RWPE1 (cell line): ENCODE measurements around the gene ARIH2.

Experiments
- CTCF ChIA-PET: fragments of 350-600 bp; sonication (Branson Sonifier 250); formaldehyde crosslinking; extraction: SDS; loops from one replicate; lab custom pipeline; 2021; lab: Yijun Ruan, JAX
- POLR2A ChIA-PET: fragments of 400-600 bp; formaldehyde crosslinking; extraction: SDS; loops from one replicate; lab custom pipeline; 2020; ENCODE audit warnings: antibody characterized with exemption; ENCODE audit not compliant: low non-redundant PET; lab: Yijun Ruan, JAX
- DNase-seq: peaks from one replicate; pipeline ENCODE4 v3.0.0; 2012; ENCODE audit warnings: low spot score
- H3K27ac ChIP-seq: fragments of 450-650 bp; 2 replicates; pipeline ENCODE4 v1.5.1; 2017
- CTCF ChIP-seq: fragments of 450-650 bp; conservative IDR thresholded peaks from 2 replicates; pipeline ENCODE4 v1.5.1; 2017; ENCODE audit warnings: low read depth, mild to moderate bottlenecking

ARIH2 gene

GRCh38 chr3:49035281-49035680 is 116.6 kb downstream of the ARIH2 start:
- POLR2A ChIA-PET = no interaction called here
- no peak for DNase-seq
- no peak for TF ChIP-seq CTCF
- H3K27ac ChIP-seq = no peak overlapping the region
- CTCF ChIA-PET = no interaction called here
